GM12878 (cell line): ENCODE results near the gene ESRRB.

Source experiments
- MXI1 ChIP-seq: fragments of 150-350 bp; IDR thresholded peaks from 2 replicates; pipeline ENCODE4 v1.6.1; 2011; ENCODE audit warnings: low read depth, mild to moderate bottlenecking, inconsistent platforms, low read length, improper control_type of control experiment
- MYB ChIP-seq: fragments of 150-350 bp; IDR thresholded peaks from 2 replicates; pipeline ENCODE4 v1.6.1; 2014; ENCODE audit warnings: mild to moderate bottlenecking, low read depth, low read length, borderline replicate concordance
- NFIC ChIP-seq: IDR thresholded peaks from 2 replicates; pipeline ENCODE4 v1.6.1; 2012; ENCODE audit warnings: low read depth, mild to moderate bottlenecking, inconsistent platforms, low read length, moderate library complexity
- POLR2A ChIP-seq: IDR thresholded peaks from 2 replicates; pipeline ENCODE4 v1.6.1; 2011; ENCODE audit warnings: low read depth, mild to moderate bottlenecking, low read length
- RUNX3 ChIP-seq: IDR thresholded peaks from 2 replicates; pipeline ENCODE4 v1.6.1; 2012; ENCODE audit warnings: low read length, inconsistent platforms
- TAF1 ChIP-seq: IDR thresholded peaks from 2 replicates; pipeline ENCODE4 v1.6.1; 2011; ENCODE audit warnings: mild to moderate bottlenecking, low read depth, low read length, borderline replicate concordance
- TF ChIP-seq, protein P1 (sequence below), 3 experiments: IDR thresholded peaks in 2 of 3; conservative IDR thresholded peaks in 1 of 3; 2 replicates each; pipeline ENCODE4 v1.5.1; 2011; ENCODE audit warnings: low read depth in 3 of 3, low read length in 3 of 3, mild to moderate bottlenecking in 3 of 3, control low read depth in 2 of 3, moderate library complexity in 2 of 3, inconsistent platforms in 1 of 3, mixed read lengths in 1 of 3; ENCODE audit not compliant: control insufficient read depth in 2 of 3, insufficient read depth in 1 of 3; ENCODE audit errors: extremely low read depth in 1 of 3
- TF ChIP-seq, protein P2 (sequence below): fragments of 450-650 bp; IDR thresholded peaks from 2 replicates; pipeline ENCODE4 v1.6.1; 2017; ENCODE audit warnings: mild to moderate bottlenecking

DNA sequence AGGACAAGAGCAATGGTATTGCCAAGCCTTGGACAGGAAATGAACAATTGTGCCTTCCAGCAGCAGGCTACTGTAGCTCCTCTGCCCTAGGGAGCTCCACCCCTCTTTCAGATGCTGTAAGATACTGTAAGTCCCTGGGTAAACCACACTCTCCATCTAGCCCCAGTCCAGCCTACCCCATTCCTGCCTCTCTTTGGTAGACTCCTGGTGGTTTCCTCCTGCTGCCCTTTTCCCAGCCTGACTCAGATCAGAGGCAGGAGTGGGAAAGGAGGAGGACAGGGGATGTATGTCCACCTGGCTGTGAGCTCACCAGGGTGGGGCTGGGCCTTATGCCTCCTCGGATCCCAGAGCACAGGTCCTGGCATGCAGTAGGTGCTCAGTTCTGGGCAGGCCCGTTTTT is 174.6 kb downstream of the ESRRB start:
- TF ChIP-seq NFIC, result no peak
- TF ChIP-seq TAF1, result no peak
- TF ChIP-seq MXI1, result no peak
- TF ChIP-seq, protein P1, sequence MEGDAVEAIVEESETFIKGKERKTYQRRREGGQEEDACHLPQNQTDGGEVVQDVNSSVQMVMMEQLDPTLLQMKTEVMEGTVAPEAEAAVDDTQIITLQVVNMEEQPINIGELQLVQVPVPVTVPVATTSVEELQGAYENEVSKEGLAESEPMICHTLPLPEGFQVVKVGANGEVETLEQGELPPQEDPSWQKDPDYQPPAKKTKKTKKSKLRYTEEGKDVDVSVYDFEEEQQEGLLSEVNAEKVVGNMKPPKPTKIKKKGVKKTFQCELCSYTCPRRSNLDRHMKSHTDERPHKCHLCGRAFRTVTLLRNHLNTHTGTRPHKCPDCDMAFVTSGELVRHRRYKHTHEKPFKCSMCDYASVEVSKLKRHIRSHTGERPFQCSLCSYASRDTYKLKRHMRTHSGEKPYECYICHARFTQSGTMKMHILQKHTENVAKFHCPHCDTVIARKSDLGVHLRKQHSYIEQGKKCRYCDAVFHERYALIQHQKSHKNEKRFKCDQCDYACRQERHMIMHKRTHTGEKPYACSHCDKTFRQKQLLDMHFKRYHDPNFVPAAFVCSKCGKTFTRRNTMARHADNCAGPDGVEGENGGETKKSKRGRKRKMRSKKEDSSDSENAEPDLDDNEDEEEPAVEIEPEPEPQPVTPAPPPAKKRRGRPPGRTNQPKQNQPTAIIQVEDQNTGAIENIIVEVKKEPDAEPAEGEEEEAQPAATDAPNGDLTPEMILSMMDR (IDR thresholded peaks at IDR 0.05 in 2 of 3, conservative IDR thresholded peaks at IDR 0.05 in 1 of 3; ENCODE audit: control insufficient read depth in 2 of 3, extremely low read depth in 1 of 3, insufficient read depth in 1 of 3, low read depth in 3 of 3, low read length in 3 of 3), result no peak
- TF ChIP-seq MYB, result no peak
- no peak for TF ChIP-seq RUNX3
- no peak for TF ChIP-seq POLR2A
- TF ChIP-seq, protein P2, sequence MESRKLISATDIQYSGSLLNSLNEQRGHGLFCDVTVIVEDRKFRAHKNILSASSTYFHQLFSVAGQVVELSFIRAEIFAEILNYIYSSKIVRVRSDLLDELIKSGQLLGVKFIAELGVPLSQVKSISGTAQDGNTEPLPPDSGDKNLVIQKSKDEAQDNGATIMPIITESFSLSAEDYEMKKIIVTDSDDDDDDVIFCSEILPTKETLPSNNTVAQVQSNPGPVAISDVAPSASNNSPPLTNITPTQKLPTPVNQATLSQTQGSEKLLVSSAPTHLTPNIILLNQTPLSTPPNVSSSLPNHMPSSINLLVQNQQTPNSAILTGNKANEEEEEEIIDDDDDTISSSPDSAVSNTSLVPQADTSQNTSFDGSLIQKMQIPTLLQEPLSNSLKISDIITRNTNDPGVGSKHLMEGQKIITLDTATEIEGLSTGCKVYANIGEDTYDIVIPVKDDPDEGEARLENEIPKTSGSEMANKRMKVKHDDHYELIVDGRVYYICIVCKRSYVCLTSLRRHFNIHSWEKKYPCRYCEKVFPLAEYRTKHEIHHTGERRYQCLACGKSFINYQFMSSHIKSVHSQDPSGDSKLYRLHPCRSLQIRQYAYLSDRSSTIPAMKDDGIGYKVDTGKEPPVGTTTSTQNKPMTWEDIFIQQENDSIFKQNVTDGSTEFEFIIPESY, result no peak
